CD14-positive monocyte (primary cell): Measurements from ENCODE around the gene MDN1. TPM values are rescaled to one million over a fixed set of nuclear protein-coding genes. Genes with fewer than 3 reads are reported as not detected.

Experiments used
- DNase-seq, 3 donors: peaks; one replicate each; pipeline ENCODE4 v3.0.0-alpha.2; 2011 to 2022
- H2AFZ ChIP-seq: 2 replicates; pipeline ENCODE4 v1.6.0; 2012; ENCODE audit warnings: mild to moderate bottlenecking, low read depth, low read length, inconsistent platforms; ENCODE audit not compliant: insufficient read depth, poor library complexity, severe bottlenecking
- H3K27ac ChIP-seq, 2 donors: 1 replicate in 1 of 2; 2 replicates in 1 of 2; pipeline ENCODE4 v1.5.1; 2012 to 2013; ENCODE audit warnings: low read length in 2 of 2, control low read depth in 1 of 2, inconsistent platforms in 1 of 2, low read depth in 1 of 2, mild to moderate bottlenecking in 1 of 2
- H3K27me3 ChIP-seq, 2 donors: one replicate each; pipeline versions ENCODE4 v1.6.0 to v1.6.1; 2011 to 2013; ENCODE audit warnings: low read length in 2 of 2; ENCODE audit not compliant: control insufficient read depth in 2 of 2, insufficient read depth in 2 of 2
- H3K36me3 ChIP-seq, 2 donors: replicated peaks in 1 of 2; 1 replicate in 1 of 2; 2 replicates in 1 of 2; pipeline versions ENCODE4 v1.5.1 to v1.6.1; 2012 to 2013; ENCODE audit warnings: low read length in 2 of 2, control low read depth in 1 of 2, inconsistent platforms in 1 of 2, mild to moderate bottlenecking in 1 of 2; ENCODE audit not compliant: insufficient read depth in 2 of 2, control insufficient read depth in 1 of 2
- H3K4me1 ChIP-seq, 2 donors: 1 replicate in 1 of 2; 2 replicates in 1 of 2; pipeline versions ENCODE4 v1.5.1 to v1.6.1; 2012 to 2013; ENCODE audit warnings: low read length in 2 of 2, control low read depth in 1 of 2, inconsistent platforms in 1 of 2, mild to moderate bottlenecking in 1 of 2, moderate library complexity in 1 of 2; ENCODE audit not compliant: insufficient read depth in 2 of 2, control insufficient read depth in 1 of 2
- H3K4me2 ChIP-seq: replicated peaks from 2 replicates; pipeline ENCODE3; 2012; ENCODE audit warnings: low read length, moderate library complexity, mild to moderate bottlenecking; ENCODE audit not compliant: poor library complexity, severe bottlenecking; ENCODE audit errors: extremely low read depth
- H3K4me3 ChIP-seq, 3 experiments: fragments of 200-600 bp in 1 of 3; sonication (generic) in 1 of 3; replicated peaks in 1 of 3; 1 replicate in 2 of 3; 2 replicates in 1 of 3; pipeline ENCODE4 v1.5.1; 2011 to 2013; ENCODE audit warnings: low read length in 3 of 3, mild to moderate bottlenecking in 3 of 3, control low read depth in 2 of 3, low read depth in 2 of 3, inconsistent platforms in 1 of 3, moderate library complexity in 1 of 3
- H3K79me2 ChIP-seq: 2 replicates; pipeline ENCODE4 v1.6.0; 2012; ENCODE audit warnings: mild to moderate bottlenecking, control low read depth, inconsistent platforms, low read length, moderate library complexity; ENCODE audit not compliant: insufficient read depth
- H3K9ac ChIP-seq: 2 replicates; pipeline ENCODE4 v1.6.0; 2017; ENCODE audit warnings: low read length, mild to moderate bottlenecking; ENCODE audit not compliant: insufficient read depth, poor library complexity, severe bottlenecking
- H3K9me3 ChIP-seq, 2 donors: replicated peaks in 1 of 2; 1 replicate in 1 of 2; 2 replicates in 1 of 2; pipeline versions ENCODE4 v1.5.1 to v1.6.1; 2012 to 2013; ENCODE audit warnings: low read length in 2 of 2, control low read depth in 1 of 2; ENCODE audit not compliant: control insufficient read depth in 1 of 2, insufficient read depth in 1 of 2
- H4K20me1 ChIP-seq: 2 replicates; pipeline ENCODE4 v1.6.0; 2012; ENCODE audit warnings: mild to moderate bottlenecking, low read length, control low read depth, moderate library complexity; ENCODE audit not compliant: insufficient read depth
- H3K27ac Mint-ChIP-seq, 7 donors: one replicate each; pipeline ENCODE4 v1.8.0; 2020; ENCODE audit warnings: mild to moderate bottlenecking in 7 of 7, mixed read lengths in 7 of 7, moderate library complexity in 6 of 7, inconsistent platforms in 2 of 7
- H3K27me3 Mint-ChIP-seq, 3 donors: one replicate each; pipeline ENCODE4 v1.8.0; 2021 to 2022; ENCODE audit warnings: low read depth in 3 of 3, mild to moderate bottlenecking in 3 of 3, mixed read lengths in 3 of 3, moderate library complexity in 3 of 3, inconsistent platforms in 1 of 3
- H3K36me3 Mint-ChIP-seq, 2 donors: one replicate each; pipeline ENCODE4 v1.8.0; 2020; ENCODE audit warnings: mixed read lengths in 2 of 2, inconsistent platforms in 1 of 2, mild to moderate bottlenecking in 1 of 2
- H3K4me1 Mint-ChIP-seq: one replicate; pipeline ENCODE4 v1.8.0; 2020; ENCODE audit warnings: mild to moderate bottlenecking, mixed read lengths
- H3K4me3 Mint-ChIP-seq, 2 donors: one replicate each; pipeline ENCODE4 v1.8.0; 2020; ENCODE audit warnings: mild to moderate bottlenecking in 2 of 2, mixed read lengths in 2 of 2, moderate library complexity in 1 of 2
- H3K9me3 Mint-ChIP-seq, 7 donors: one replicate each; pipeline ENCODE4 v1.8.0; 2020 to 2022; ENCODE audit warnings: mixed read lengths in 7 of 7, mild to moderate bottlenecking in 6 of 7, moderate library complexity in 6 of 7, inconsistent platforms in 2 of 7
- CTCF ChIP-seq: fragments of 200-600 bp; IDR thresholded peaks from one replicate; pipeline ENCODE4 v1.8.0; 2022; ENCODE audit warnings: antibody characterized with exemption, mild to moderate bottlenecking
- WGBS: methylation state at CpG from one replicate; pipeline ENCODE4 v1.1.5; 2013; ENCODE audit warnings: missing lambda C conversion rate; ENCODE audit not compliant: insufficient coverage; 5-methylcytosine and 5-hydroxymethylcytosine counted together
- intact Hi-C, 2 donors: fragments of 100-400 bp; cut with micrococcal nuclease; formaldehyde crosslinking; loops; one replicate each; pipeline versions ENCODE4 v1.15.0 to v1.15.1; 2023
- polyA plus RNA-seq, 3 donors: library from polyadenylated mRNA; depleted of rRNA in 1 of 3; unstranded in 2 of 3; stranded (reverse) in 1 of 3; fragments of 300-500 nt in 2 of 3; fragments of >200 nt in 1 of 3; fragmentation: Illumina TruSeq in 2 of 3; gene quantifications; 1 replicate in 2 of 3; 2 replicates in 1 of 3; pipeline ENCODE4 v1.2.3, GENCODE V29; 2012 to 2021

MDN1 gene
- polyA plus RNA-seq, 3 donors = 0.61 to 6.6 (median 1.8) TPM

DNA sequence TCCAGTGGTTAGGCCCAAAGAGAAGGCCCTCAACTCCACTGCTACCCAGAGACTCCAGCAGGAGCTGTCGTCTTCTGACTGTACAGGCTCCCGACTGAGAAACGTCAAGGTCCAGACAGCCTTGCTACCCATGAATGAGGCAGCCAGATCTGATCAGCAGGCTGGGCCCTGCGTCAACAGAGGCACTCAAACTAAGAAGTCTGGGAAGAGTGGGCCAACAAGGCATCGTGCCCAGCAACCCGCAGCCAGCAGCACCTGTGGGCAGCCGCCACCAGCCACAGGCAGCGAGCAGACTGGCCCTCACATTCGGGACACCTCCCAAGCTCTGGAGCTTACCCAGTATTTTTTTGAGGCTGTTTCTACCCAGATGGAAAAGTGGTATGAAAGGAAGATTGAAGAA, 189.1 kb downstream of the MDN1 start:
- Mint-ChIP-seq H3K27ac (peak overlapping the region in 1 of 7 donors; percentile 45), H3K4me1 (no peaks in the 10 kb centered on the region), H3K9me3 (no peaks in the 10 kb centered on the region), H3K27me3 (peaks cover 0 to 1% (median 1%) of the 10 kb centered on the region in 3 donors), H3K36me3 (peaks cover 22 to 38% of the 10 kb centered on the region in 2 donors), H3K4me3 (no peak overlapping the region)
- no peak overlapping the region for H3K9ac ChIP-seq
- no peak overlapping the region for H3K4me2 ChIP-seq
- H3K27ac ChIP-seq = no peak overlapping the region
- H3K36me3 ChIP-seq = peaks cover 5 to 17% of the 10 kb centered on the region in 2 donors
- intact Hi-C loops = loop anchor here in 1 of 2 donors (10.0 kb wide), 2 partner anchors 276 to 666 kb away; partner anchors contain the start of genes RNGTT and UBE2J1
- no peaks in the 10 kb centered on the region for H3K79me2 ChIP-seq
- no peaks in the 10 kb centered on the region for H4K20me1 ChIP-seq
- H2AFZ ChIP-seq = no peak overlapping the region
- no peak for TF ChIP-seq CTCF
- no peaks in the 10 kb centered on the region for H3K27me3 ChIP-seq
- 73% methylated on average over 5 of the region's 9 CpGs for WGBS
- no peaks in the 10 kb centered on the region for H3K4me1 ChIP-seq
- no peak for DNase-seq
- no peak overlapping the region for H3K4me3 ChIP-seq
- no peaks in the 10 kb centered on the region for H3K9me3 ChIP-seq

DNA sequence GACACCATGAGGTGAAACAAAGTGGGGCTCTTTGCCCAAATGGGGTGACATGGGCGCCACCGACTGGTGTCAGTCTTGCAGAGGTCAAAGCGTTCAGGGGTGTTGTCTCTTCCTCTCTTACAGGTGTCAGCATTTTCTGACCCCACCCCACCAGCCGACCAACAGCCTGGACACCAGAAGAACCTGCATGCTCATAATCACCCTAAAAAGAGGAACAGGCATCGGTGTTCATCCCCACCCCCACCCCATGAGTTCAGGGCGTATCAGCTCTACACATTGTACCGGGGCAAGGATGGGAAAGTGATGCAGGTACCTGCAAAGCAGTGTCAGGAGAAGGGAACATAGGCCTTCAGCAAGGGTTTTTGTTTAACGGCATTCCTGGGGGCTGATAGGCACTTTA, 195.8 kb downstream of the MDN1 start:
- Histone ChIP-seq H3K27me3 (no peaks in the 10 kb centered on the region), H3K36me3 (no peaks in the 10 kb centered on the region), H2AFZ (no peak overlapping the region), H3K9ac (no peak overlapping the region), H3K4me3 (no peak overlapping the region), H3K27ac (no peak overlapping the region), H4K20me1 (no peaks in the 10 kb centered on the region), H3K9me3 (no peaks in the 10 kb centered on the region), H3K4me1 (no peaks in the 10 kb centered on the region), H3K79me2 (no peaks in the 10 kb centered on the region), H3K4me2 (no peak overlapping the region)
- Mint-ChIP-seq H3K27ac (no peak overlapping the region), H3K4me3 (no peak overlapping the region), H3K27me3 (no peaks in the 10 kb centered on the region), H3K9me3 (peaks cover 0 to 2% (median 0%) of the 10 kb centered on the region in 7 donors), H3K36me3 (peaks cover 0 to 9% of the 10 kb centered on the region in 2 donors), H3K4me1 (no peaks in the 10 kb centered on the region)
- no peak for DNase-seq
- WGBS = 89% methylated on average over 5 of the region's 8 CpGs
- no peak for TF ChIP-seq CTCF
- intact Hi-C loops = no loop called here
